Left ventricle myocardium inferior (tissue), 1 donor: ENCODE data around the gene ELAC1. TPM values are rescaled to one million over a fixed set of nuclear protein-coding genes. Genes with fewer than 3 reads are reported as not detected.

Experiments
- DNase-seq: peaks from one replicate; pipeline ENCODE4 v3.0.0-alpha.2; 2020
- H3K27ac ChIP-seq: fragments of 200-600 bp; replicated peaks from 2 replicates; pipeline ENCODE4 v1.8.0; 2021
- H3K27me3 ChIP-seq: fragments of 200-600 bp; 2 replicates; pipeline ENCODE4 v1.8.0; 2021; ENCODE audit warnings: low read depth
- H3K36me3 ChIP-seq: fragments of 200-600 bp; 2 replicates; pipeline ENCODE4 v1.8.0; 2021
- H3K4me1 ChIP-seq: fragments of 200-600 bp; 2 replicates; pipeline ENCODE4 v1.8.0; 2021
- H3K4me3 ChIP-seq: fragments of 200-600 bp; 2 replicates; pipeline ENCODE4 v1.8.0; 2021; ENCODE audit warnings: mild to moderate bottlenecking, moderate library complexity
- H3K9me3 ChIP-seq: fragments of 200-600 bp; replicated peaks from 2 replicates; pipeline ENCODE4 v1.8.0; 2021
- intact Hi-C: fragments of 100-400 bp; cut with micrococcal nuclease; formaldehyde crosslinking; loops from one replicate; pipeline ENCODE4 v1.11.0; 2022
- total RNA-seq: library from RNA; stranded (reverse); fragmentation: NEBNext Ultra II Directional; extraction: Animal tissue kit (Norgen Biotek cat#: 25700); gene quantifications from one replicate; pipeline ENCODE4 v1.2.1, GENCODE V29; 2021
- TF ChIP-seq, protein P1 (sequence below): fragments of 200-600 bp; IDR thresholded peaks from 2 replicates; pipeline ENCODE4 v1.8.0; 2021; ENCODE audit warnings: antibody characterized with exemption, mild to moderate bottlenecking, borderline replicate concordance
- donor health status: DM: no; HTN: yes; CAD: no; lungs with severe emphysema.

ELAC1 gene
- total RNA-seq, 1 donor from 2014 or later = 5.2 TPM

GRCh38 chr18:51011709-51012108 lies 43.9 kb downstream of the ELAC1 start:
- H3K36me3 ChIP-seq = no peaks in the 10 kb centered on the region
- no peak overlapping the region for H3K4me3 ChIP-seq
- DNase-seq = no peak
- TF ChIP-seq, protein P1, sequence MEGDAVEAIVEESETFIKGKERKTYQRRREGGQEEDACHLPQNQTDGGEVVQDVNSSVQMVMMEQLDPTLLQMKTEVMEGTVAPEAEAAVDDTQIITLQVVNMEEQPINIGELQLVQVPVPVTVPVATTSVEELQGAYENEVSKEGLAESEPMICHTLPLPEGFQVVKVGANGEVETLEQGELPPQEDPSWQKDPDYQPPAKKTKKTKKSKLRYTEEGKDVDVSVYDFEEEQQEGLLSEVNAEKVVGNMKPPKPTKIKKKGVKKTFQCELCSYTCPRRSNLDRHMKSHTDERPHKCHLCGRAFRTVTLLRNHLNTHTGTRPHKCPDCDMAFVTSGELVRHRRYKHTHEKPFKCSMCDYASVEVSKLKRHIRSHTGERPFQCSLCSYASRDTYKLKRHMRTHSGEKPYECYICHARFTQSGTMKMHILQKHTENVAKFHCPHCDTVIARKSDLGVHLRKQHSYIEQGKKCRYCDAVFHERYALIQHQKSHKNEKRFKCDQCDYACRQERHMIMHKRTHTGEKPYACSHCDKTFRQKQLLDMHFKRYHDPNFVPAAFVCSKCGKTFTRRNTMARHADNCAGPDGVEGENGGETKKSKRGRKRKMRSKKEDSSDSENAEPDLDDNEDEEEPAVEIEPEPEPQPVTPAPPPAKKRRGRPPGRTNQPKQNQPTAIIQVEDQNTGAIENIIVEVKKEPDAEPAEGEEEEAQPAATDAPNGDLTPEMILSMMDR = no peak
- intact Hi-C loops = no loop called here
- H3K9me3 ChIP-seq = no peaks in the 10 kb centered on the region
- H3K27ac ChIP-seq = no peak overlapping the region
- H3K4me1 ChIP-seq = peaks cover 34% of the 10 kb centered on the region
- H3K27me3 ChIP-seq = no peaks in the 10 kb centered on the region

- no peak for DNase-seq
- Histone ChIP-seq H3K27me3 (no peaks in the 10 kb centered on the region), H3K36me3 (no peaks in the 10 kb centered on the region), H3K9me3 (no peaks in the 10 kb centered on the region), H3K4me3 (no peak overlapping the region), H3K4me1 (peaks cover 29% of the 10 kb centered on the region), H3K27ac (no peak overlapping the region)
- intact Hi-C loops = no loop called here
- TF ChIP-seq, protein P1 = no peak
Observed at GRCh38 chr18:51012441-51012840, 44.6 kb downstream of the ELAC1 start.

GRCh38 chr18:51013259-51013658 lies 45.4 kb downstream of the ELAC1 start:
- Histone ChIP-seq H3K27ac (no peak overlapping the region), H3K4me1 (peaks cover 20% of the 10 kb centered on the region), H3K4me3 (no peak overlapping the region), H3K27me3 (no peaks in the 10 kb centered on the region), H3K36me3 (no peaks in the 10 kb centered on the region), H3K9me3 (no peaks in the 10 kb centered on the region)
- DNase-seq = no peak
- TF ChIP-seq, protein P1 = no peak
- intact Hi-C loops = no loop called here

DNA sequence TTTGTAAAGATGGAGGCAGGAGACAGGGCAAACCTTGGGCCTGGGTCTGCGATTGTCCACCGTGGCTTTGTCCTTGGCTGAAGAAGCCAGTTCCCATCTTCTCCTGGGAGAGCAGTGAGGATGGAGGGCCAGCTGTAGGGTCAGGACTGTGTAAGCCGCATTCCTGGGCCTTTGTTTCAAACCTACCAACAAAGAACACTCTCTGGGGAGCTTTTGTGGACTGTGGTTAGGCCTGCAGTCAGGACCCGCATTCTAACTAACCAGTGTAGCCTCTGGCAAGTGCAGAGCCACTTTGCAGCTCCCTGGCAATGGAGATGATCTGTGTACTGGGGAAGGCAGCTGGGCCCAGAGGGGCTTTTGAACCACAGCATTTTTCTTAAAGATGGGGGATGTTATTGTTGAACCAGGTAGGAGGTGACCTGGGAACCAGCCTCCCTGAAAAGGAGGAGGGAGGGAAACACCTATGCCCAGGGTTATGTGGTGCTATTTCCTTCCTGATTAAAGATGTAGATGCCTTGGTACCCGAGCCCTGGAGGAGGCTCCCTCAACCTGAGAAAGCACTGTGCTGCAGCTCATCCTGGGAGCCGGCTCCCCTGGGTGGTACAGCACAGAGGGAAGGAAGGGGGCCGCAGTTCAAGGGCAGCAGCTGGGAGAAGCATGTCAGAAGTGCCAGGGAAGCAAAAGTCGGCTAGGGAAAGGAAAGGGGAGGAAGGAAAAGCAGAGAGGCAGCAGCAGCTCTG lies 49.5 kb downstream of the ELAC1 start:
- H3K9me3 ChIP-seq = no peaks in the 10 kb centered on the region
- TF ChIP-seq, protein P1 = no peak
- H3K27me3 ChIP-seq = no peaks in the 10 kb centered on the region
- intact Hi-C loops = no loop called here
- no peak overlapping the region for H3K4me3 ChIP-seq
- no peak for DNase-seq
- peaks cover 4% of the 10 kb centered on the region for H3K4me1 ChIP-seq
- no peak overlapping the region for H3K27ac ChIP-seq
- H3K36me3 ChIP-seq = no peaks in the 10 kb centered on the region

GRCh38 chr18:51020536-51020935 lies 52.7 kb downstream of the ELAC1 start:
- H3K4me1 ChIP-seq = peaks cover 4% of the 10 kb centered on the region
- intact Hi-C loops = loop anchor here (10.0 kb wide), 1 partner anchor 46 kb away; no protein-coding TSS in a partner anchor
- peaks cover 11% of the 10 kb centered on the region for H3K36me3 ChIP-seq
- H3K4me3 ChIP-seq = no peak overlapping the region
- no peaks in the 10 kb centered on the region for H3K9me3 ChIP-seq
- no peaks in the 10 kb centered on the region for H3K27me3 ChIP-seq
- no peak overlapping the region for H3K27ac ChIP-seq
- DNase-seq = no peak
- TF ChIP-seq, protein P1 = no peak
